NCI-H460 (cell line): ENCODE measurements around the gene DTWD2. TPM values are rescaled to one million over a fixed set of nuclear protein-coding genes. Genes with fewer than 3 reads are reported as not detected.

Experiments
- DNase-seq: peaks from one replicate; pipeline ENCODE4 v3.0.0-alpha.2; 2016; ENCODE audit warnings: low read depth; ENCODE audit errors: extremely low read depth
- small RNA-seq, 2 experiments: library from RNA; depleted of rRNA; stranded (forward); fragments of <200 nt; gene quantifications; one replicate each; pipeline ENCODE3, GENCODE V24; 2014
- total RNA-seq: library from RNA; depleted of rRNA; stranded (reverse); fragments of >200 nt; shearing (Covaris generic); gene quantifications from 2 replicates; pipeline ENCODE4 v1.2.3, GENCODE V29; 2014; rRNA removed

Gene DTWD2
- total RNA-seq, 1 experiment from 2014 or later = 24.7 TPM

GRCh38 chr5:118789366-118789765 lies 199.0 kb downstream of the DTWD2 start:
- DNase-seq = no peak

GRCh38 chr5:118788351-118788750 lies 200.0 kb downstream of the DTWD2 start:
- no peak for DNase-seq

Small RNA genes lying within 50 kb of the gene (small RNA-seq; reads per million reads assigned to genes)
- 0 to 0.06 reads per million in 2 experiments for gene RNU6-373P

Other genes starting within 250 kb of the DTWD2 start
- gene DMXL1, start 82.5 kb upstream of the DTWD2 start, total RNA-seq = 26.5 and 29.5 TPM in 2 replicates